ENCODE measurements around the gene GUCY2F. TPM values are rescaled to one million over a fixed set of nuclear protein-coding genes. Genes with fewer than 3 reads are reported as not detected.

The GUCY2F gene
- total and polyA plus RNA-seq, 4 donors = 0.17 to 0.40 (median 0.24) TPM

Other genes with a start within 250 kb of the GUCY2F start
- 10 to 100 TPM; 13.8 to 32.3 TPM for gene NXT2, start 54.8 kb upstream of the GUCY2F start, total RNA-seq
- 10 to 100 TPM; 12.7 to 20.5 TPM for gene NXT2, start 54.8 kb upstream of the GUCY2F start, polyA plus RNA-seq (ENCODE audit: insufficient read length in 2 of 2)
- gene KCNE5, start 143.1 kb upstream of the GUCY2F start, total RNA-seq = 1 to 10 TPM; 4.3 to 9.1 TPM
- 10 to 100 TPM; 45.5 to 67.8 TPM for gene KCNE5, start 143.1 kb upstream of the GUCY2F start, polyA plus RNA-seq (ENCODE audit: insufficient read length in 2 of 2)